GM23338 (cell line): ENCODE measurements around the gene DNAJC8.

ENCODE experiments used
- CTCF ChIP-seq, 2 experiments: fragments of 200-600 bp in 1 of 2; sonication (generic) in 1 of 2; conservative IDR thresholded peaks; 2 replicates each; pipeline versions ENCODE4 v1.5.1 to v1.6.1; 2016 to 2017; ENCODE audit warnings: antibody characterized with exemption in 2 of 2, low read depth in 2 of 2, mild to moderate bottlenecking in 2 of 2, moderate library complexity in 1 of 2
- EZH2 ChIP-seq: fragments of 200-600 bp; sonication (generic); IDR thresholded peaks from one replicate; pipeline ENCODE4 v1.8.0; 2017; ENCODE audit warnings: antibody characterized with exemption, mild to moderate bottlenecking, low read depth; ENCODE audit not compliant: unreplicated experiment
- EZH2phosphoT487 ChIP-seq: fragments of 200-600 bp; sonication (generic); IDR thresholded peaks from one replicate; pipeline ENCODE4 v1.8.1; 2018; ENCODE audit warnings: antibody characterized with exemption; ENCODE audit not compliant: unreplicated experiment
- NANOG ChIP-seq: IDR thresholded peaks from 2 replicates; pipeline ENCODE4 v1.6.1; 2016; ENCODE audit warnings: antibody characterized with exemption, borderline replicate concordance
- POLR2AphosphoS5 ChIP-seq: IDR thresholded peaks from 2 replicates; pipeline ENCODE4 v1.6.1; 2016; ENCODE audit warnings: antibody characterized with exemption, low read depth
- REST ChIP-seq: IDR thresholded peaks from one replicate; pipeline ENCODE4 v1.6.1; 2018; ENCODE audit warnings: antibody characterized with exemption; ENCODE audit not compliant: unreplicated experiment
- ZNF331 ChIP-seq: fragments of 250-450 bp; sonication (Bioruptor Pico); IDR thresholded peaks from 2 replicates; pipeline ENCODE4 v1.5.0; 2020; ENCODE audit warnings: low read depth, mild to moderate bottlenecking, moderate library complexity

- TF ChIP-seq CTCF (conservative IDR thresholded peaks at IDR 0.05; ENCODE audit: low read depth in 2 of 2) (no peak), POLR2AphosphoS5 (no peak), EZH2 (no peak), REST (no peak), EZH2phosphoT487 (no peak), NANOG (no peak), ZNF331 (CRISPR knock-in tag) (no peak)
Observed at GRCh38 chr1:28265577-28265976, 32.7 kb upstream of the DNAJC8 start.
